Stimulated activated CD8-positive, alpha-beta memory T cell treated with anti-CD3 and anti-CD28 coated beads, Interleukin-4, amount 100 ng/mL, for 4 hours (primary cell): Measurements from ENCODE around the gene SUPT4H1.

ENCODE experiments used
- DNase-seq, 2 donors: peaks; one replicate each; pipeline ENCODE4 v3.0.0-alpha.2; 2020; ENCODE audit warnings: low read depth in 2 of 2, low spot score in 1 of 2

SUPT4H1 gene

GRCh38 chr17:58307468-58308172 lies 44.4 kb downstream of the SUPT4H1 start:
- no peak for DNase-seq

- no peak for DNase-seq
These were observed 45.7 kb downstream of the SUPT4H1 start for GRCh38 chr17:58306131-58306951.

GRCh38 chr17:58305626-58306025 lies 46.4 kb downstream of the SUPT4H1 start:
- no peak for DNase-seq

GRCh38 chr17:58304750-58305486 lies 47.1 kb downstream of the SUPT4H1 start:
- DNase-seq = no peak

- no peak for DNase-seq
These were observed 47.8 kb downstream of the SUPT4H1 start for GRCh38 chr17:58303971-58304749.

- no peak for DNase-seq
These were observed 48.9 kb downstream of the SUPT4H1 start for GRCh38 chr17:58302919-58303585.

- no peak for DNase-seq
These were observed 49.7 kb downstream of the SUPT4H1 start for GRCh38 chr17:58302171-58302918.

- no peak for DNase-seq
These were observed 50.4 kb downstream of the SUPT4H1 start for GRCh38 chr17:58301504-58302150.

- no peak for DNase-seq
These were observed 51.7 kb downstream of the SUPT4H1 start for GRCh38 chr17:58300336-58300735.
